GM19324 (cell line): ENCODE results near the gene CCDC197.
A peak's percentile ranks its signal among the peaks of the same experiment; 100 is the strongest.

Experiments used
- ATAC-seq: cut with Tn5 transposase; IDR thresholded peaks from one replicate; pipeline ENCODE4 v1.9.1; 2021; ENCODE audit warnings: mild to moderate bottlenecking, moderate library complexity; ENCODE audit not compliant: unreplicated experiment, low FRiP score

Gene CCDC197

DNA sequence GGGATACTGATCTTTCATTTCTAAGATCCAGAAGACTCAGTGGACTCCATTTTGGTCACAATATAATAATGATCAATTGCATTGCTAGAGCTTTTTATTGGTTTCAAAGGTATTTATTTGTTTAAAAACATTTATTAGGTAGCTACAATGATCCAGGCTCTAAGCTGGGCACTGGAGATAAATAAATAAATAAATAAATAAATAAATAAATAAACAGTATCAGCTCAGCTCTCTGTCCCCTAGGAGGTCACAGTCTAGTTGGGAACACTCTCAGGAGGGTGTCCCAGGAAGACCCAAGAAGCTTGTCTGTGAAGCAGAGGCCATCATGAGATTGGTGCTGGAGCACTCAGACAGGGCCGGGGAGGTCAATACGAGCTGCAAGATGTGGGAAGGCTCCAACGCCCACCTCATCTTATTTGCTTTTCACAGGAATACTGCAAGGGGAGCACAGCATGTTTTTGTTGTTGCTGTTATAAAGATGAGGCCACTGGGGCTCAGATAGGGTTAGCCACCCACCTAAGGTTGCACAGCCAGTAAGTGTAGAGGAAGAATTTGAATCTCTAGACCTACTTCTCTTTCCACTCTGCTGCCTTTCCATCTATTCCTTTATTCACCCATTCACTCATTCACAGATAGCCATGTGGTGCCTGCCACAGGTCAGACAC lies 36.2 kb upstream of the CCDC197 start:
- no peak for ATAC-seq

DNA sequence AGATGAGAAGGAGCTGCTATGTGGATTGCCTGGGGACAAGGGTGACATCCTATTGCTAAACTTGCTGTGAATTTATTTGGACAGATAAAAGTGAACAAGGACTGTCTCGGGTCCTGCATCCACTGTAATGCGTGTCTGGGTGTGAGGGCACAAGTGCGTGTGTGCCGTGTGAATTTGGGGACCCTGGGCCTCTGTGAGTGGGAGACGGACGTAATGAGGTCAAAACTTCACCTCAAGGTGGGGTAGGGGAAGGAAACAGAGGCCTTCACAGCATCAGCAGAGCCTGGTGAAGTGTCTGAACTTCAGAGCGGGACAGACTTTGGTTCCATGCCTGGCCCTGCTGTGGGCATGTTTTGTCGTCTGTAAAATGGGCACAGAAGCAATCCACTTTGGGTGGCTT lies 35.5 kb upstream of the CCDC197 start:
- ATAC-seq = no peak

DNA sequence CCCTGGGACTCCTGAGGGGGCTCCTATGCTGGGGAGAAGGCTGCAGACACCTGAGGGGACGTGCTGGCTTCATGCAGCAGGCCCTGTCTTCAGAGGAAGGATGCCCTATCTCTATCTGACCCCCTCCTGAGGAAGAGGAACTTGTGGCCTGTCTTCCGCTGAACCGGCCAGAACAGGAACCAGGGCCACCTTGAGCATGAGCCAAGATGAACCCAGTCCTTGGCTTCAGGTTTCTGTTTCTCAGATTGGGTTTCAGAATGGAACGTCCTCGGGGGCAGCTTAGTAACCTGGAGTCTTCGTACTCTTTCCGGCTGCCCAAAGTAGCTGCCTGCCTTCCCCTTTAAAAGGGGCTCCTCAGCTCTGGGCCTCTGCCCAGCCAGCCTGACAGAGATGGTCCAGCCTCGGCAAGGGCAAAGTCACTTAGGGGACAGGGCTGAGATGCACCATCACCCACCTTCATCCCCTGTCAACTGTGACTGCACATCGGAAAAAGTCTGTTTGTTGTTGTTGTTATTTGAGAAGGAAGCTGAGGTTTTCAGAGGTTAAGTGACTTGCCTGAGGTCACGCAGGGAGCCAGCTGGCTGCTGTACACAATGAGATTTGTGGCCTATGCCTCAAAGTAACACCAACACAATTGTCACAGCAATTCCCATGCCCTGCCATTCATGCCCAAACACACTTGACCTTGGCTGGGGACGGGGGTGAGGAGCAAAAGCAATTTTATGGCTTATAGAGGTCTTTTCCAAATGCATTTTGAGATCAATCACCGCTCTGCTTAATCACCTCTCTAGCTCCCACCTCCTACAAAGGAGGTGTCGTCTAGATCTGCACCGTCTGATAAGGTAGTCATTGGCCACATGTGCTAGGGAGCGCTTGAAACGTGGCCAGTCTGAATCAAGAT lies 34.1 kb upstream of the CCDC197 start:
- peak; percentile 54 for ATAC-seq

DNA sequence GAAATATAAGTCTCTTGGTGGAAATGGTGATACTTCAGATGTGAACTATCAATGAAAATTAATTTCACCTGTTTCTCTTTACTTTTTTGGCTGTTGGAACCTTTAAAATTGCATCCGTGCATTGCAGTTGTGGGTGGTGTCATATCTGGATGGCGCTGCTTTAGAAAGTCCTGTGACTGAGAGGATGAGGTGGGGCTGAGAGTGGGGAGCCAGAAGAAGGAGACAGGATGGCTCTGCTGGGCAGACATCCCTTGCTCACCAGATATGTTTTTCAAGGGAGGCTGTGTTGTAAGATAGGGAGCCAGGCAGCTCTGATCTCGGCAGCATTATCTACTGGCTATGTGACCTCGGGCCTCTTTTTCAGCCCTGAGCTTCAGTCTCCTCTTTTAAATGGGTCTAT lies 33.4 kb upstream of the CCDC197 start:
- ATAC-seq = no peak

DNA sequence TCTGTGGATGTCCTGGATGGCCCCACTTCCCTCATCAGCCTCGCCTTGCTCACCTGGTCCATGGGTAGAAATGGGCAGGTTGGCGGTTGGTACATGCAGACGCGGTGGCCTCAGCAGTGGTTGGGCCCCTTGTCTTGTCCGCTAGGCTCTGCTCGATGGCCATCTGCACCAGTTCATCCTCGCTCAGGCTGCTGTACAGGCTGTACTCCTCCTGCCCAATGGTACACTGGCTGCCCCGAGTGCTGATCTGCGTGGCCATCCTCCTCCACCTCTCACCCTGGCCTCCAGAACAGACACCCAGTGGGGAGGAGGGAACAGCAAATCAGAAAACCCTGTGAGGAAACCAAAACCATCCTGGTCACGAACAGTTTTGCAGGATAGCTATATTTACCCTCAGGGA lies 32.8 kb upstream of the CCDC197 start:
- no peak for ATAC-seq

DNA sequence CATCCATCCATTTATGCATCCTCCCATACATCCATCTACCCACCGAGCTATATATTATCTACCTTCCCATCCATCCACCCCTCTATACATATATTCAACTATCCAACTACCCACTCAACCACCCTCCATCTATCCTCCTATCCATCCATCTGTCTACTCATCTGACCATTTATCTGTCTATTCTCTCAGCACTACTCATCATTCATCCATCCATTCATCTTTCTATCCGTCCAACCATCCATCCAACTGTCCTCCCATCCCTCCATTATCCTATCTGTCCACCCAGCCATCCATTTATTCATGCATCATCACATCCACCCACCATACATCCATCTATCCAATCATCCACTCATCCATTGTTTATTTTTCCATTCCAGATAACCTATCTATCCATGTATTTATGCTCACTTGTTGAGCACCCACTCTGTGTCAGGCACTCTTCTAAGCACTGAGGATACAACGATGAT lies 32.2 kb upstream of the CCDC197 start:
- no peak for ATAC-seq

DNA sequence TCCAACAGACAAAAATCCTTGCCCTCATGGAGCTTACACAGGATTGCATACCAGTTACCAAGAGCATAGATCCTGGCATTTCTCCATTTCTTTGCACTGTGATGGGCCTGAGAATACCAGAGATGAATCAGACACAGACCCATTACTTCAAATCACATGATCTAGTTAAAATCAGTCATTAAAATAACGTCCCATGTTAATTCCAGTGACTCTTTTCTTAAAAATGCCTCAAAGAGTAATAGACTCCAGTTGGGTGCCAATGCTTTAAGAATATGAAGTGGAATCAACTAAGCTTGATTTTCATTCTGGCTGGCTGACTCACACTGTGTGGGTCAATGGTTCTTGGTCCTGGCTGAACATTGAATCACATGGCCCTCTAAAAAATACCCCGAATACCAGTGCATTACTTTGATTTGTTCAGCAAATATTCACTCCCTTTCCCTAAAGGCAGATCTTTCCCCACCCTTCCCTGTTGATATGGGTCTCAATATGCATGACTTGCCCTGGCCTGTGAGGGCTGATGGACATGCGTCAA lies 31.7 kb upstream of the CCDC197 start:
- ATAC-seq = no peak

DNA sequence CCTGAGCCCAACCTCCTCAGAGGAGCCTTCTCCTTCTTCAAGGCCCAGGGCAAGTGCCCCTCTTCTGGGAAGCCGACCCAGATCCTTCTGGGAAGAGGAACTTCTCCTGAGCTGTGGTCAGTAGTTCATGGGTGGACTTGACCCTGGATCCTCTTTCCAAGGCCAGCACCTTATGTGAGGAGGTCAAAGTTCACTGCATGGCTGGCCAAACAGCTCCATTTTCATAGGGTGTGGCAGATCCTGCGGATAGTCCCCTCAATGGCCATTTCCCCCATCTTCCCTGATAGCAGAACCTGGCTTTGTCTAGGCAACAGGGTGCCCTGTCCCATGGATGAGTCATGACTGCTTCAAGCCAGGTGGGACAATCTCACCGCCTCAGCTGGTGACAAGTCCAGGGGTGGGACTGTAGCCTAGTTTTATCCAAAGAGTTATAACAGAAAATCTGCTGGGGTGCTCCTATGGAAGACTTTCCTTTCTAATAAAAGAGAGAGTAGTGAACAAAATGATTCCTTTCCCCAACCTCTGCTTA lies 31.1 kb upstream of the CCDC197 start:
- no peak for ATAC-seq

DNA sequence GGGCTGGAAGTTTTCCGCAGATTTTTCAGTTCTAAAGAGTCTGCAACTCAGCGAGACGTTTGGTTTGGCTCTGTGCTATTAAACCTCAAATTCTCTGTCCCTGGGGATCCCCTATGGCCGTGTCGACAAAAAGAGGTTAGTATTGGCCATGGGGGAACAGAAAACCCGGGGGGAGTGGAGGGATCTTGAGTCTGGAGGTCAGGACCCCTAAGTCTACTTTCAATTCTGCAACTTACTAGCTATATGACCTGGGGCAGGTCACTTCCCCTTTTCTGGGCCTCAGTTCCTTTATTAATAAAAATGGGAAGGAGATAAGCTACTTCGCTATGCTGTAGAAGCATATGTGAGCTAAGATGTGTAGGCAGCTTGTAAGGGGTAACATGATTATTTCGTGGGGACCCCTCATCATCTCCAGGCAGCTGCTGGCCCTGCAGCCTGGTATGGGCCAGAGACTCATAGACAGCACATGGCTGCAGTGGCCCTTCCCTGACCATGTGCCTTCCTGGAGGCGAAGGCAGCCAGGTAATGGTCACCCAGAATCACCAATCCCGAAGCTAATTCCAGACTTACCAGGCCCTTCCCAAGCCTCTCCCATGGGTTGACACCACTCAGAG lies 29.4 kb upstream of the CCDC197 start:
- no peak for ATAC-seq

DNA sequence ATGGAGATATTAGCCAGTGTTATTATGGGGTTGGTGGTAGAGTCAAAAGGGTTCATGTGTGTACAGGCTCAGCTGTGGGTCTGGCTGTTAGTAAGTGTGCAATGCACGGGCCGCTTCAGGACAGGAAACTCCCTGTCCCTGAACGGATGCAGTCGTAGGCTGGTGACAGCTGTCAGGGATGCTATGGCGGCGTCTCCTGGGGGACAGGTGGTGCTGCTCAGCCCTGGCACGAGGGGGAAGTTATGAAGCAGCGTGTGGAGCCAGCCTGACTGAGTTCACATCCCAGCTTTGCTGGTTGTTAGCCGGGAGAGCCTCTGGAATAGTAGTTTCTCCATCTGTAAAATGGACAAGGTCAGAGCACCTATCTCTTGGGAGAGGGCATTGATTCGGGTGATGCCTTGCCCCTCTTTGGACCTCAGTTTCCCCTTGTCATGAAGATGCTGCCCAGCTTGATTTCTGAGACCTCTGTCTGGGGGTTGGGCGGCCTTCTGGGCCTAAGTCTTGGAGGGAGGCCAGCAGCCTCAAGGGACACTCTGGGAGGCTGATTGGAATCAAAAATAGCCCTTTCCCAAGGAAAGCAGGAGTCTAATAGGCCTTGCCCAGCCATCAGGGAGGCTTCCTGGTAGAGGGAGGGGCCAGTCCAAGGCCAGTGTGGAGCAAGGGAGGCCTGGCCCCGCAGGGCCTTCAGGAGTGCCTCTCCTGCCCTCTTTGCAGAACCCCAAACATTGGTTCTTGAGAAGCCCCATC lies 27.8 kb upstream of the CCDC197 start:
- ATAC-seq = no peak

DNA sequence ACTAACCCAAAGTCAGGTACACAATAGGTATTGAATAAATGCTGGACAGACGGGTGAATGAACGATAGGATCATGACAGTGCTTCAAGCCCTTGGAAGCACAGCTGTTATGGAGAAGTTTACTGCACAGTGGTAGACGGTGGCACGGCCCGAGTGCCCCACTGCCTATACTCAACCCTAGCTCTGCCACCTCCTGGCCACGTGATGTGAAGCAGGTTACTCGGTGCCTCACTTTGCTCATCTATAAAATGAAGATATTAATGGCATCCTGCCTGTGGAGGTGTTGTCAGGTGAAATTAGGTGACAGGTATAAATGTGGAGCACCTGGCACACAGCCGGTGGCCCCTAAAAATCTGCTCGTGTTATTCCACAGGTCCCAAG lies 26.5 kb upstream of the CCDC197 start:
- peak; percentile 35 for ATAC-seq

DNA sequence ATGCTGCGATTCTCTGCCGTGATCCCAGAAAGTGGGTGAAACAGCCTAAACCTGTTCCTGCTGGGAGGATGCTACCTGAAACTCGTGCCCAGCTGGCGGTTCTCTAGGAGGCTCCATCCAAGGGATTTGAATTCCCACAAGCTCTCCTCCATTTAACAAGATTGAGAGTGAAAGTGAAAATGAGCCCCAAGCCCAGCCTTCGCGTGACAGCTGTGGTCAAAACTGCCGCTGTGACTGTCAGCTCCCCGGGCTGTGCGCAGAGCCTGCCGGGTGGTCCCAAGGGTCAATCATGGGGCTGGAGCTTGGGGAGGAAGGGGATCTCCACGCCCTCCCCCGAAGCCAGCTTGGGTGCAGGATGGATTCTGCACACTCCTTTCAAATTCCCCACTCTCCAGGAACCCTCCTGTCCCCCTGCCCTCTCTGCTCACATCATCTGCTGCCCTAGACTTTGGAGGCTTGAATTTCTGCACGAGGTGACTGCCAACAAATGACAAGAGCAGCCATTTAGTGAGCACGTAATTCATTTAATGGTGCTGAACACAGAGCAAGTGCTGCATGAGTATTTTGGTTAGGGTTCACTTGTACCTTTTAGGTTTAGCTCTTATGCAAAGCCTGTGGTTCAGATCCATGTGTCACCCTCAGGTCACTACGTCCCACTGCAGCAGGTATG lies 26.0 kb upstream of the CCDC197 start:
- ATAC-seq = peak; percentile 43

DNA sequence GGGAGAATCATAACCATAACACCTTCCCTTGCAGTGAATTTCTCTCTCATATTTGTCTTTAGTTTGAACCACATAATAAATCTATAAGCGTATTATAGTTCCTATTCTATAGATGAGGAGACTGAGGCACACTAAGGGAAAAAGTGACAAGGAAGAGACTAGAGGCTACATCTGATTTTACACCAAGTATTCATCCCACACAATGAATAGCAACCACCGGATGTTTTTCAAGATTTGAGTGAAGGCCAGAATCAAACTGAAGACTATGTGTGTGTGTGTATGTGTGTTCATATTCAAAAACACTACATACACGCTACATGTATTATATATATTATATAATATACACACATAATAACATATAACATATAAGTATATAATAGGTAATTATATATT lies 25.5 kb upstream of the CCDC197 start:
- ATAC-seq = no peak

DNA sequence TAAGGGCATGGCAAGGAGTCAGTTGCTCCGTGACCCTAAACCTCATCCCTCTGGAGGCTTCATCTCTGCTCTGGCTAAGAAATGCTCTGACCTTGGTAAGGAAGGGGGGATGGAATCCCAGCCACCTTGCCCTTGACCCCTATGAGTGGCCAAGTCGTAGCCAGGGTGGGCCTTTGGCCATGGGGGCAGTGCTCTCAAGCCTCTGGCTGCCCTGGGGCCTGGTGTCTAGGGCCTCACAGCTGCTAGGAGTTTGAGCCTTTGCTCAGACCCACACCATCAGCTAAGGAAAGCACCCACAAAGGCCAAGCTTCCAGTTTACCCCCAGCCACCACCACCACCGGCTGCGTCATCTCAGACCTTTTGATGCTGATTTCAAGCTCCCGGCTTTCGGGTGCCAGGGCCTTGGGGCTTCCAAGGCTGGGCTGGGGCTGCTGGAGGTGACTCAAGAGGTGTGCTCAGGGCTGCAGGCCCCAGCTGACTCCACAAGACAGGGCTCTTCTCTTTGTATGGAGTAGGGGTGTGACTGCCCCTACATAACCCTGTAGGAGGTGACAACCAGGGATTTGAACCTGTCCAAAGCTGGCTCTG lies 24.4 kb upstream of the CCDC197 start:
- ATAC-seq = no peak

DNA sequence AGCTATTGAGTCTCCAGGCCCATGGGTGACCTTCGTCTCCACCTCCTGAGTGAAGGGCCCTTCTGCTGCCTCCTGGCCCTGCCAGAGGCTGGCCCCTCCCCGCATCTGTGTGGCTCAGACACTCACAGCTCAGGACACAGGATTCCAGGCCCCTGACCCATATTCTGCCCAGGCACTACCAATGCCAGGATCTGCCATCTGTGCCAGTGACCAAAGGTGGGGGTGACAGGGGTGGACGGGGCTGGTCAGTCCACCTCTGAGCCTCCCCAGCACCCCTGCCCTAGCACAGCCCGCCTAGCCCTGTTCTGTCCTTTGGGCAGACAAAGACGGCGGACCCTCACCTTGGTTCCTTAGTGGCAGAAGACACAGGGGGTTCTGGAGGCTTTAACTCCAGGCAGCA lies 23.5 kb upstream of the CCDC197 start:
- ATAC-seq = no peak

DNA sequence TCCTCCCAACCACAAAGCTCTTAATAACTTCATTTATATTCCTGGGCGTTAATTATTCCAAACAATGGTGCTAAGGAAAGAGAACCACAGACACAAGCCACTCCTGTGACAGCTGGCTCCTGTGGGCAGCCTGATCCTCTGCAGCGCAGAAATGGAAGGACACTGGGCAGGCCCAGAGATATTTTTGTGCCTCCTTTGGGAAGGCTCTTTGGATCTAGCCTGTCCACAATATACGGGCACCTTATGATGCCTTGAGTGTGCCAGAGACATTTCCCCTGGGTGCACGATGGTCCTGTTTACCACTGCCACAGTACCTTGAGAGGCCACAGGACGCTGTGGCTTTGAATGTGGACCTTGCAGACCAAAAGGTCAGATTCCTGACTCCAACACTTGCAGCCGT lies 22.8 kb upstream of the CCDC197 start:
- no peak for ATAC-seq

DNA sequence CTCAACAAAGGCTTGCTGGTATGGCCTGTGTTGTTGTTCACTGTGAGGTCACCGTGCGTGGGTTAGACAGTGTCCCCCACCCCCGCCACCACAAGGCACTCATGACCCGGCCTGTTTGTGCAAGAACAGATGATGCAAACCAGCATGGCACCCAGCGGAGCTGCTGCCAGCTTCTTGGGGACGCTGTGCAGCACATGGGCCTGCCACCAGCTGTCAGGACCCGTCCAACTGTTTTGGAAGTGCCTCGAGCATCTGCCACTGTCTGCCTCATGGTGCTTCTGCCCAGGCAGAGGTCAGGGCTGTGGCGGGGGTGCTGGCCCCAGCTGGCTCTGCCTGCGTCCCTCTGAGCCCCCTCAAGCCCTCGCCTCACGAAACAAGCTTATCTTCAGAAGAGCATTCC lies 22.3 kb upstream of the CCDC197 start:
- no peak for ATAC-seq

DNA sequence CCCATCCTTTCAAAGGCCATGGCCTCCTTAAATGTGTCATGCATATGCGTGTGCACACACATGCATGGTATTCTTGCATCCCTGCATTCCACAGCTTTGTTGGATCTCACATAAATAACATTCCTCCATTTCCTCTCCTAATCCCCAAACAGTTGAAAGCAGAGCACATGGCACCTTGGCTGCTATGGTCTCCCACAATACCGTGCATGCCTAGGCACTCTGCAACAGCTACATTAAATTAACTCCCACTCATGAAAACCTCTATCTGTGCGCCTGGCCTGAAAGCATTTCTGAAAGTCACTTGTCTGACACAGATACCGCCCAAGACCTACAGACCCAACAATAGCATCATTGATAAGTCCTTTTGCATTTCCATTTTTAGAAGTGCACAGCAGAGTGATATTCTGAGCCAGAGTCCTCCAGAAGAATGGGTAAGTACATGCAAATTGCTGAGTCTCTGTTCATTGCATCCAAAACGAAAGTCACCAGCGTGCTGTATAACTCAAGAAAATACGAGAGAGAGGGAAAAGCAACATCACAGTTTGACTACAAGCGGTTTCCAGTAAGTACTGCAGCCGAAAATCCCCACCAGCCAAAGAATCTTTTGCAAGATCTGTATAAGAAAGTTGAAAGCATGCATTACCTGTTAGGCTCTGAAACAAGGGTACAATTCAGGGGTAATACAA lies 21.2 kb upstream of the CCDC197 start:
- ATAC-seq = peak; percentile 59
